Fibroblast of the aortic adventitia (primary cell): ENCODE data around the gene RICTOR. TPM values are rescaled to one million over a fixed set of nuclear protein-coding genes. Genes with fewer than 3 reads are reported as not detected.
A peak's percentile ranks its signal among the peaks of the same experiment; 100 is the strongest.

Source experiments
- DNase-seq: peaks from one replicate; pipeline ENCODE4 v3.0.0-alpha.2; 2010; ENCODE audit warnings: low read depth
- H3K4me3 ChIP-seq: 2 replicates; pipeline ENCODE4 v1.5.1; 2011; ENCODE audit warnings: low read depth, mild to moderate bottlenecking, control low read depth, low read length, moderate library complexity
- CTCF ChIP-seq: IDR thresholded peaks from 2 replicates; pipeline ENCODE4 v1.5.1; 2011; ENCODE audit warnings: mild to moderate bottlenecking, low read length, control low read depth, inconsistent platforms; ENCODE audit not compliant: insufficient read depth
- total RNA-seq: library from RNA; depleted of rRNA; stranded (reverse); fragments of >200 nt; gene quantifications from 2 replicates; pipeline ENCODE4 v1.2.3, GENCODE V29; 2012; ENCODE audit warnings: low replicate concordance

The RICTOR gene
- total RNA-seq, 1 donor, result 55.0 TPM

- no peak overlapping the region for H3K4me3 ChIP-seq
- no peak for DNase-seq
- no peak for TF ChIP-seq CTCF
Observed at GRCh38 chr5:38913714-38914113, 160.5 kb downstream of the RICTOR start.

DNA sequence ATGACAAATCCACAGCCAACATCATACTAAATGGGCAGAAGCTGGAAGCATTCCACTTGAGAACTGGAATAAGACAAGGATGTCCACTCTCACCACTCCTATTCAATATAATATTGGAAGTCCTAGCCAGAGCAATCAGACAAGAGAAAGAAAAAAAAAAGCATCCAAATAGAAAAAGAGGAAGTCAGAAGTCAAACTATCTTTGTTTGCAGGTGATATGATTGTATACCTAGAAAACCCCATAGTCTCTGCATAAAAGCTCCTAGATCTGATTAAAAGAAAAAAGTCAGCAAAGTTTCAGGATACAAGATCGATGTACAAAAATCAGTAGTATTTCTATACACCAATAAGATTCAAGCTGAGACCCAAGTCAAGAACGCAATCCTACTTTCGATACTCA, 162.3 kb downstream of the RICTOR start:
- no peak overlapping the region for H3K4me3 ChIP-seq
- TF ChIP-seq CTCF, result no peak
- DNase-seq, result no peak

GRCh38 chr5:38906503-38906902, 167.7 kb downstream of the RICTOR start:
- no peak for TF ChIP-seq CTCF
- no peak overlapping the region for H3K4me3 ChIP-seq
- DNase-seq, result no peak

GRCh38 chr5:38905516-38905915, 168.7 kb downstream of the RICTOR start:
- peak; percentile 58 for DNase-seq
- TF ChIP-seq CTCF, result no peak
- H3K4me3 ChIP-seq, result no peak overlapping the region

DNA sequence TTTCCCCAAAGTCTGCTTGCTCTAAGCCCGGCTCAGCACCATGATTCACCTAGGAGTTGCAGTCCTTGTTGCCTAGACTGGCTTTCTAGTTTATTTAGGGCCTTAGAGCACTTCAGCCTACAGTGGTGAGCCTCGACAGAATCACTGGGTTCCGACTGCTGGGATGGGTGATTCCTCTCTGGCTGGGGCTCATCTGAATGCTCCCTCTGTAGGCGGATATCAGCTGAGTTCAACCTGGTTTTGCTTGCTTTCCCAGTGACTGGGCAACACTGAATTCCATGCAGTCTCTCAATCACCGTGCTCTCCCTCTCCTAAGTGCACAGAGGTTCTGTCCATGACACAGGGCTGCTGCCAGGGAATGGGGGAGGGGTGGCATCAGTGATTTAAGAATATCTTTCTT, 174.3 kb downstream of the RICTOR start:
- H3K4me3 ChIP-seq, result no peak overlapping the region
- DNase-seq, result no peak
- TF ChIP-seq CTCF, result no peak

- DNase-seq, result no peak
- H3K4me3 ChIP-seq, result no peak overlapping the region
- no peak for TF ChIP-seq CTCF
Observed at GRCh38 chr5:38896760-38897159, 177.4 kb downstream of the RICTOR start.

GRCh38 chr5:38892363-38892762, 181.8 kb downstream of the RICTOR start:
- no peak for DNase-seq
- TF ChIP-seq CTCF, result no peak
- H3K4me3 ChIP-seq, result no peak overlapping the region
